Endothelial cell (in vitro differentiated cells): ENCODE data around the gene HES7. TPM values are rescaled to one million over a fixed set of nuclear protein-coding genes. Genes with fewer than 3 reads are reported as not detected.
"Not testable (repeated sequence)": the region's sequence is repeated elsewhere in the genome, so short reads cannot be mapped to it uniquely, and the experiment has no call there.

ENCODE experiments used
- DNase-seq: peaks from one replicate; pipeline ENCODE4 v3.0.0; 2021; ENCODE audit warnings: low spot score
- H3K27ac Mint-ChIP-seq: one replicate; pipeline ENCODE4 v1.8.0; 2021; ENCODE audit warnings: mixed read lengths, inconsistent platforms; ENCODE audit not compliant: unreplicated experiment
- H3K27me3 Mint-ChIP-seq: one replicate; pipeline ENCODE4 v1.8.0; 2021; ENCODE audit warnings: mild to moderate bottlenecking, moderate library complexity, mixed read lengths, inconsistent platforms; ENCODE audit not compliant: unreplicated experiment
- H3K36me3 Mint-ChIP-seq: one replicate; pipeline ENCODE4 v1.8.0; 2021; ENCODE audit warnings: mild to moderate bottlenecking, low read depth, mixed read lengths, inconsistent platforms; ENCODE audit not compliant: unreplicated experiment
- H3K4me1 Mint-ChIP-seq: one replicate; pipeline ENCODE4 v1.8.0; 2021; ENCODE audit warnings: mild to moderate bottlenecking, mixed read lengths, inconsistent platforms; ENCODE audit not compliant: unreplicated experiment
- H3K4me3 Mint-ChIP-seq: one replicate; pipeline ENCODE4 v1.8.0; 2021; ENCODE audit warnings: mild to moderate bottlenecking, mixed read lengths, inconsistent platforms; ENCODE audit not compliant: unreplicated experiment
- H3K9me3 Mint-ChIP-seq: one replicate; pipeline ENCODE4 v1.8.0; 2021; ENCODE audit warnings: mixed read lengths, inconsistent platforms; ENCODE audit not compliant: unreplicated experiment
- total RNA-seq: library from RNA; stranded (reverse); fragmentation: NEBNext Ultra II Directional; extraction: Animal tissue kit (Norgen Biotek cat#: 25700); gene quantifications from one replicate; pipeline ENCODE4 v1.2.1, GENCODE V29; 2021; ENCODE audit not compliant: unreplicated experiment
- TF ChIP-seq, protein P1 (sequence below): fragments of 200-600 bp; sonication (generic); IDR thresholded peaks from one replicate; pipeline ENCODE4 v1.5.0; 2021; ENCODE audit warnings: antibody characterized with exemption; ENCODE audit not compliant: unreplicated experiment

The HES7 gene
- total RNA-seq, 1 donor from 2014 or later: 3.3 TPM

- no peak for DNase-seq
- TF ChIP-seq, protein P1, sequence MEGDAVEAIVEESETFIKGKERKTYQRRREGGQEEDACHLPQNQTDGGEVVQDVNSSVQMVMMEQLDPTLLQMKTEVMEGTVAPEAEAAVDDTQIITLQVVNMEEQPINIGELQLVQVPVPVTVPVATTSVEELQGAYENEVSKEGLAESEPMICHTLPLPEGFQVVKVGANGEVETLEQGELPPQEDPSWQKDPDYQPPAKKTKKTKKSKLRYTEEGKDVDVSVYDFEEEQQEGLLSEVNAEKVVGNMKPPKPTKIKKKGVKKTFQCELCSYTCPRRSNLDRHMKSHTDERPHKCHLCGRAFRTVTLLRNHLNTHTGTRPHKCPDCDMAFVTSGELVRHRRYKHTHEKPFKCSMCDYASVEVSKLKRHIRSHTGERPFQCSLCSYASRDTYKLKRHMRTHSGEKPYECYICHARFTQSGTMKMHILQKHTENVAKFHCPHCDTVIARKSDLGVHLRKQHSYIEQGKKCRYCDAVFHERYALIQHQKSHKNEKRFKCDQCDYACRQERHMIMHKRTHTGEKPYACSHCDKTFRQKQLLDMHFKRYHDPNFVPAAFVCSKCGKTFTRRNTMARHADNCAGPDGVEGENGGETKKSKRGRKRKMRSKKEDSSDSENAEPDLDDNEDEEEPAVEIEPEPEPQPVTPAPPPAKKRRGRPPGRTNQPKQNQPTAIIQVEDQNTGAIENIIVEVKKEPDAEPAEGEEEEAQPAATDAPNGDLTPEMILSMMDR: no peak
- Mint-ChIP-seq H3K4me3 (no peak overlapping the region), H3K27me3 (peaks cover 20% of the 10 kb centered on the region), H3K4me1 (peaks cover 12% of the 10 kb centered on the region), H3K27ac (no peak overlapping the region), H3K9me3 (no peaks in the 10 kb centered on the region), H3K36me3 (peaks cover 4% of the 10 kb centered on the region)
These were observed 14.8 kb downstream of the HES7 start for GRCh38 chr17:8108972-8109660.

- DNase-seq, H3K36me3 Mint-ChIP-seq, H3K9me3 Mint-ChIP-seq, H3K4me3 Mint-ChIP-seq, H3K27ac Mint-ChIP-seq: not testable (repeated sequence)
- peaks cover 12% of the 10 kb centered on the region for H3K4me1 Mint-ChIP-seq
- peaks cover 21% of the 10 kb centered on the region for H3K27me3 Mint-ChIP-seq
These were observed 16.9 kb downstream of the HES7 start for GRCh38 chr17:8106980-8107379.

DNA sequence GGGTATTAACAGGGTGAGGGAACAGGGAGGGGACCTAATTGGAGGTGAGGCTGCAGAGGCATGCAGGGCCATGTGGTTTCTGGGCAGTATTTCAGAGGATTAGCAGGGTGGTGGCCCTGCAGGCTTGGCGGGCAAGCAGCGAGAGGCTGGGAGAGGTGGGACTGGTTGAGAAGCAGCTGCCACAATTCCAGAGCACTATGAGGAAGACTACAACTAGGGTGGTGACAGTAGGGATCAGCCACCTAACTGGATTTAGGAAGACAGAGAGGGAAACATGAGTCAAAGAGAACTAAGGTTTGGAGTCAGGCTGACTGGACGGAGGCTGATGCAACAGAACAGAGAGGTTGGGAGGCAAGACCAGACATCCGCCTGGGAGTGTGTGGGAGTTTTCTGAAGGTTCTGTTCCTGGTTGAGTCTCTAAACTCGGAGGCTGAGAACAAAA lies 17.9 kb downstream of the HES7 start:
- TF ChIP-seq, protein P1: no peak
- H3K27me3 Mint-ChIP-seq: peaks cover 21% of the 10 kb centered on the region
- no peaks in the 10 kb centered on the region for H3K9me3 Mint-ChIP-seq
- H3K27ac Mint-ChIP-seq: no peak overlapping the region
- H3K36me3 Mint-ChIP-seq: peaks cover 4% of the 10 kb centered on the region
- peaks cover 11% of the 10 kb centered on the region for H3K4me1 Mint-ChIP-seq
- no peak for DNase-seq
- no peak overlapping the region for H3K4me3 Mint-ChIP-seq

DNA sequence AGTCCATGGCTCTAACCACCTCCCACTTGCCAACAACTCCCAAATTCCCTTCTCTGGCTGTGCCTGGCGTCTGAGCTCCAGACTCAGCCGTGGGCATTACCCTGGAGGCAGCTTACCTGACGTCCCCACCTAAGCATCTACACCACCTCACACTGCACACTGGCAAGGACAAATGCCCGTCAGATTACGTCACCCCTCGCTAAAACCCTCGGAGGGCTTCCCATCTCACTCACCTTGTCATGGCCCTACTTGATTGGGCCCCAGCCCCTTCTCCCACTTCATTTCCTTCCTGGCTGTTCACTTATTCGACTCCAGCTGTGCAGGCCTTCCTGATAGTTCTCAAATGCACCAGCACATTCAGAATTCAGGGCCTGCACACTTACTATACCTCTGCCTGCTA lies 19.0 kb downstream of the HES7 start:
- Mint-ChIP-seq H3K4me1 (peaks cover 6% of the 10 kb centered on the region), H3K27ac (peak overlapping the region; percentile 3), H3K4me3 (no peak overlapping the region), H3K36me3 (peaks cover 4% of the 10 kb centered on the region), H3K27me3 (peaks cover 17% of the 10 kb centered on the region), H3K9me3 (no peaks in the 10 kb centered on the region)
- TF ChIP-seq, protein P1: no peak
- DNase-seq: no peak

- no peak overlapping the region for H3K27ac Mint-ChIP-seq
- H3K36me3 Mint-ChIP-seq: peaks cover 4% of the 10 kb centered on the region
These were observed 20.4 kb downstream of the HES7 start for GRCh38 chr17:8103549-8103948.

More at GRCh38 chr17:8103549-8103948, 20.4 kb downstream of the HES7 start:
- Mint-ChIP-seq H3K4me3 (no peak overlapping the region), H3K4me1 (peaks cover 6% of the 10 kb centered on the region), H3K9me3 (no peaks in the 10 kb centered on the region), H3K27me3 (peaks cover 15% of the 10 kb centered on the region)
- TF ChIP-seq, protein P1: no peak
- DNase-seq: no peak
